D721Med (cell line): ENCODE results near the gene DEK.
A peak's percentile ranks its signal among the peaks of the same experiment; 100 is the strongest.
"Not testable (repeated sequence)": the region's sequence is repeated elsewhere in the genome, so short reads cannot be mapped to it uniquely, and the experiment has no call there.

Source experiments
- DNase-seq: peaks from one replicate; pipeline ENCODE4 v3.0.0; 2011; ENCODE audit warnings: low spot score; ENCODE audit not compliant: insufficient read length
- FAIRE-seq: peaks from 2 replicates; lab custom pipeline; 2011; peaks lifted over from hg19 to GRCh38; lab: Jason Lieb, UNC
- CTCF ChIP-seq: IDR thresholded peaks from 2 replicates; pipeline ENCODE4 v1.5.1; 2012; ENCODE audit warnings: mild to moderate bottlenecking, control low read depth; ENCODE audit not compliant: insufficient read depth; ENCODE audit errors: missing control alignments

Gene DEK

DNA sequence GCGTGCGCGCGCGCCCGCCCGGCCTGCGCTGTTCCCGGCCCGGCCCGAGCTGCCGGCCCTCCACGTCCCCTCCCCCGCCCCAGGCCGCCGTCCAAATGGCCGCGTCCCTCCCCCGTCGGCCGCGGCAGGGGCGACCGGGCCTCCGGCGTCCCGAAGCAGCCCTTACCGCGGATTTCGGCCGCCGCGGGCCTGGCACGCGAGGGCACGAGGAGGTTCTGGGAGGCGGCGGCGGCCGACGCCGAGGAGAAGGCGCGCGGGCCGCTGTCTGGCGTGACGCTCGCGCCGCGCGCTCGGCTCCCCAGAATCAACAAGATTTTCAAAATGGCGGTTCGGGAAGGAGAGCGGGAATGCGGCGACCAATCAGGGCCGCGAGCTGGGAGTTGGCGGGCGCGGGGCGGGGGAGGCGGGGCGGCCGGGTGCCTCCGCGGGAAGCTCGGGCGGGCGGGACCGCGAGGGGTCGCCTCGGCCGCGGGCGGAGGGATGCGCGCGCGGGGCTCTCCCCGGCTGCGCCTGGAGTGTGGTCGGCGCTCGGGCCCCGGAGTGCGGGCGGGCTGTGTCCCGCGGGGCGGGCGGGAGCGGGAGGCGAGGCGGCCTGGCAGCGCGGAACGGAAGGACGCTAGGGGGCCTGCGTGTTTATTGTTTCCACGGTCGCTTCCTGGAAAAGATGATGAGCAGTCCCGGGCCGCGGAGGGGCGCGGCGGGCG, at the start of gene DEK:
DEK (minus strand) TSS at position 312 of the 704 bp plus-strand sequence. CDS start 543 bp downstream, outside the sequence.
- FAIRE-seq (no peak), DNase-seq (peak; percentile 51)
- peak; percentile 45 for TF ChIP-seq CTCF

GRCh38 chr6:18312368-18312767, 48.0 kb upstream of the DEK start:
- FAIRE-seq (no peak), DNase-seq (no peak)
- TF ChIP-seq CTCF, result no peak

DNA sequence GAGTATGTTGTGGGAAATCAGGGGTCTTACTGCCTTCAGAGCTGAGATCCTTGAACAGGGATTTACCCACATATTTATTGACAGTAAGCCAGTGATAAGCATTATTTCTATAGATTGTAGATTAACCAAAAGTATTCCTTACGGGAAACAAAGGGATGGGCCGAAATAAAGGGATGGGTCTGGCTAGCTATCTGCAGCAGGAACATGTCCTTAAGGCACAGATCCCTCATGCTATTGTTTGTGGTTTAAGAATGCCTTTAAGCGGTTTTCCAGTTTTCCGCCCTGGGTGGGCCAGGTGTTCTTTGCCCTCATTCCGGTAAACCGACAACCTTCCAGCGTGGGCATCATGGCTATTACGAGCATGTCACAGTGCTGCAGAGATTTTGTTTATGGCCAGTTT, 45.7 kb upstream of the DEK start:
- not testable (repeated sequence) for DNase-seq

DNA sequence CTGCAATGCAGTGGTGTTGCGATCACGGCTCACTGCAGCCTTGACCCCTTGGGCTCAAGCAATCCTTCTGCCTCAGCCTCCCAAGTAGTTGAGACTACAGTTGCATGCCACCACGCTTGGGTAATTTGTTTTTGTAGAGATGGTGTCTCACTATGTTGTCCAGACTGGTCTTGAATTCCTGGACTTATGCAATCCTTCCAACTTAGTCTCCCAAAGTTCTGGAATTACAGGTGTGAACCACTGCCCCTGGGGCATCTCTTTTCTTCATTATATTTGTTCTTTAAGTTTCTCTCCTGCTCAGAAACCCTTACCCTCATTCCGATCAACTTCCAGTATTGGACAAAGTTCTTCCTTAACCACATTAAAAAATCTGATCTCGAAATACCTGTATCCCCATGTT, 44.7 kb upstream of the DEK start:
- no peak for DNase-seq
- no peak for FAIRE-seq
- no peak for TF ChIP-seq CTCF

More for the DNA sequence above, 45.7 kb upstream of the DEK start:
- FAIRE-seq, result not testable (repeated sequence)

- DNase-seq (no peak), FAIRE-seq (no peak)
- TF ChIP-seq CTCF, result no peak
These were observed 43.9 kb upstream of the DEK start for GRCh38 chr6:18308070-18308735.

DNA sequence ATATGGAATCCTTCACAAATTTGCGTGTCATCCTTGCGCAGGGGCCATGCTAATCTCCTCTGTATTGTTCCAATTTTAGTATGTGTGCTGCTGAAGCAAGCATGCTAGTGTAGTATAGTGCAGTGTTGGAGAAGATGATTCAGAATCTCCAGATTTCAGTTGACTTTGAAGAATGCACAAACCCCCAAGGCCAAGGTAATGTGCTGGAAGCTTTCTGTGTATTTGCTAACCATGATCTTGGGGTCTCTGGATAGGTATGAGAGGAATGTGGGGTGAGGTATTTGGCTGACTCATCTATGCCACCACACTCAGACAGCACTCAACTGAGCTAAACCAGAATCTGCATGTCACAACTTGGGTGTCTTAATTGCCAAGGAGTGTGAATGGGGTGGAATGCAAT, 42.6 kb upstream of the DEK start:
- FAIRE-seq (no peak), DNase-seq (no peak)
- no peak for TF ChIP-seq CTCF

GRCh38 chr6:18302561-18303439, 38.5 kb upstream of the DEK start:
- no peak for FAIRE-seq
- TF ChIP-seq CTCF, result peak; percentile 32
- DNase-seq, result no peak
